HL-60 (cell line): Measurements from ENCODE around the gene CCDC187.

Experiments
- DNase-seq, 2 experiments: peaks; one replicate each; pipeline ENCODE4 v3.0.0-alpha.2; 2010 to 2020; ENCODE audit warnings: low read depth in 1 of 2, low spot score in 1 of 2
- H3K27ac ChIP-seq: fragments of 250-450 bp; sonication (Bioruptor Pico); replicated peaks from 2 replicates; pipeline ENCODE4 v1.5.1; 2020; ENCODE audit warnings: mild to moderate bottlenecking, moderate library complexity
- H3K27me3 ChIP-seq: fragments of 250-450 bp; sonication (Bioruptor Pico); 2 replicates; pipeline ENCODE4 v1.5.1; 2021; ENCODE audit warnings: mild to moderate bottlenecking, moderate library complexity; ENCODE audit not compliant: insufficient read depth, poor library complexity, severe bottlenecking
- H3K4me3 ChIP-seq: replicated peaks from 2 replicates; pipeline ENCODE4 v1.5.1; 2011; ENCODE audit warnings: mild to moderate bottlenecking, control low read depth, low read length; ENCODE audit not compliant: insufficient read depth
- CTCF ChIP-seq: IDR thresholded peaks from one replicate; pipeline ENCODE4 v1.5.1; 2011; ENCODE audit warnings: low read length, control low read depth, inconsistent platforms; ENCODE audit not compliant: insufficient read depth
- GABPA ChIP-seq: IDR thresholded peaks from 2 replicates; pipeline ENCODE4 v1.6.1; 2012; ENCODE audit warnings: low read depth
- POLR2AphosphoS5 ChIP-seq: IDR thresholded peaks from 2 replicates; pipeline ENCODE4 v1.6.1; 2012; ENCODE audit warnings: low read depth
- SPI1 ChIP-seq: IDR thresholded peaks from 2 replicates; pipeline ENCODE4 v1.6.1; 2012; ENCODE audit warnings: low read depth, mild to moderate bottlenecking, borderline replicate concordance
- TF ChIP-seq, protein P1 (sequence below): IDR thresholded peaks from 2 replicates; pipeline ENCODE4 v1.6.1; 2012; ENCODE audit warnings: low read depth; ENCODE audit not compliant: insufficient replicate concordance

CCDC187 gene

GRCh38 chr9:136325358-136325757, 21.5 kb upstream of the CCDC187 start:
- TF ChIP-seq CTCF (no peak), SPI1 (no peak), POLR2AphosphoS5 (no peak), GABPA (no peak)
- TF ChIP-seq, protein P1, sequence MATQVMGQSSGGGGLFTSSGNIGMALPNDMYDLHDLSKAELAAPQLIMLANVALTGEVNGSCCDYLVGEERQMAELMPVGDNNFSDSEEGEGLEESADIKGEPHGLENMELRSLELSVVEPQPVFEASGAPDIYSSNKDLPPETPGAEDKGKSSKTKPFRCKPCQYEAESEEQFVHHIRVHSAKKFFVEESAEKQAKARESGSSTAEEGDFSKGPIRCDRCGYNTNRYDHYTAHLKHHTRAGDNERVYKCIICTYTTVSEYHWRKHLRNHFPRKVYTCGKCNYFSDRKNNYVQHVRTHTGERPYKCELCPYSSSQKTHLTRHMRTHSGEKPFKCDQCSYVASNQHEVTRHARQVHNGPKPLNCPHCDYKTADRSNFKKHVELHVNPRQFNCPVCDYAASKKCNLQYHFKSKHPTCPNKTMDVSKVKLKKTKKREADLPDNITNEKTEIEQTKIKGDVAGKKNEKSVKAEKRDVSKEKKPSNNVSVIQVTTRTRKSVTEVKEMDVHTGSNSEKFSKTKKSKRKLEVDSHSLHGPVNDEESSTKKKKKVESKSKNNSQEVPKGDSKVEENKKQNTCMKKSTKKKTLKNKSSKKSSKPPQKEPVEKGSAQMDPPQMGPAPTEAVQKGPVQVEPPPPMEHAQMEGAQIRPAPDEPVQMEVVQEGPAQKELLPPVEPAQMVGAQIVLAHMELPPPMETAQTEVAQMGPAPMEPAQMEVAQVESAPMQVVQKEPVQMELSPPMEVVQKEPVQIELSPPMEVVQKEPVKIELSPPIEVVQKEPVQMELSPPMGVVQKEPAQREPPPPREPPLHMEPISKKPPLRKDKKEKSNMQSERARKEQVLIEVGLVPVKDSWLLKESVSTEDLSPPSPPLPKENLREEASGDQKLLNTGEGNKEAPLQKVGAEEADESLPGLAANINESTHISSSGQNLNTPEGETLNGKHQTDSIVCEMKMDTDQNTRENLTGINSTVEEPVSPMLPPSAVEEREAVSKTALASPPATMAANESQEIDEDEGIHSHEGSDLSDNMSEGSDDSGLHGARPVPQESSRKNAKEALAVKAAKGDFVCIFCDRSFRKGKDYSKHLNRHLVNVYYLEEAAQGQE: no peak
- no peak overlapping the region for H3K4me3 ChIP-seq
- H3K27me3 ChIP-seq: peaks cover 21% of the 10 kb centered on the region
- no peak for DNase-seq
- H3K27ac ChIP-seq: no peak overlapping the region

GRCh38 chr9:136324501-136325300, 20.8 kb upstream of the CCDC187 start:
- TF ChIP-seq, protein P1: no peak
- Histone ChIP-seq H3K27me3 (peaks cover 21% of the 10 kb centered on the region), H3K4me3 (no peak overlapping the region), H3K27ac (no peak overlapping the region)
- DNase-seq: no peak

DNA sequence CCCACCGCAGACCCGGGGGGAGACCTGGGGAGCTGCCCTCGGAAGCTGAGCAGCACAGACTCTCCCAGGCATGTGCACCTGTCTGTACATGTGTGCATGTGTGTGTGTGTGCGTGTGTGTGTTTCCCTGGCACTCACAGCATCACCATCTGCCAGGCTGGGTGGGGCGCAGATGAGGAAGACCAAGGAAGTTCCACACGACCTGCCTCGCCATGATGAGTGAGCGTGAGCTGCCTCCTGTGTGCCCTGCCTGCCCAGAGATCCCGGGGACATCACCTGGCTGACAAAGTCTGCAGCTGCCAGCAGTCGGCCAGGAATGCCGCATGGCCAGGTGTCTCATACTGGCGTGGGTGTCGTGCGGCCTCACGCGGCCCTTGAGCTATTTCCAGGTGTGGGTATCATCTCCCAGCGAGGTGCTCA, 19.5 kb upstream of the CCDC187 start:
- no peak for DNase-seq
- no peak overlapping the region for H3K27ac ChIP-seq
- H3K4me3 ChIP-seq: no peak overlapping the region
- TF ChIP-seq CTCF (no peak), GABPA (no peak), POLR2AphosphoS5 (no peak), SPI1 (no peak)
- TF ChIP-seq, protein P1: no peak
- peaks cover 19% of the 10 kb centered on the region for H3K27me3 ChIP-seq
